Esophagus muscularis mucosa (tissue), 4 donors: Measurements from ENCODE around the gene PIGBOS1. TPM values are rescaled to one million over a fixed set of nuclear protein-coding genes. Genes with fewer than 3 reads are reported as not detected.

Source experiments
- DNase-seq: peaks from one replicate; pipeline ENCODE4 v3.0.0-alpha.2; 2017; ENCODE audit errors: extremely low spot score
- H3K27ac ChIP-seq, 4 donors: fragments of 200-600 bp; sonication (generic); replicated peaks in 1 of 4; 1 replicate in 3 of 4; 2 replicates in 1 of 4; pipeline ENCODE4 v1.5.1; 2016 to 2019; ENCODE audit warnings: mild to moderate bottlenecking in 1 of 4
- H3K27me3 ChIP-seq, 4 donors: fragments of 200-600 bp; sonication (generic); one replicate each; pipeline versions ENCODE4 v1.5.1 to v1.6.0; 2016 to 2019
- H3K36me3 ChIP-seq, 4 donors: fragments of 200-600 bp; sonication (generic); one replicate each; pipeline ENCODE4 v1.5.1; 2016 to 2019
- H3K4me1 ChIP-seq, 4 donors: fragments of 200-600 bp; sonication (generic); one replicate each; pipeline ENCODE4 v1.5.1; 2016 to 2019
- H3K4me3 ChIP-seq, 4 donors: fragments of 200-600 bp; sonication (generic); 1 replicate in 2 of 4; 2 replicates in 2 of 4; pipeline ENCODE4 v1.5.1; 2016 to 2019; ENCODE audit warnings: mild to moderate bottlenecking in 4 of 4, moderate library complexity in 1 of 4
- H3K9me3 ChIP-seq, 4 donors: fragments of 200-600 bp; sonication (generic); 1 replicate in 3 of 4; 2 replicates in 1 of 4; pipeline ENCODE4 v1.5.1; 2016 to 2019
- CTCF ChIP-seq, 3 experiments: fragments of 200-600 bp in 2 of 3; fragments of 450-650 bp in 1 of 3; sonication (generic) in 2 of 3; IDR thresholded peaks; one replicate each; pipeline ENCODE4 v1.5.1; 2017 to 2019; ENCODE audit warnings: antibody characterized with exemption in 3 of 3, mild to moderate bottlenecking in 2 of 3, moderate library complexity in 1 of 3
- EP300 ChIP-seq: sonication (generic); formaldehyde crosslinking; IDR thresholded peaks from one replicate; pipeline ENCODE4 v1.6.1; 2017; ENCODE audit warnings: antibody characterized with exemption
- POLR2A ChIP-seq: fragments of 450-650 bp; IDR thresholded peaks from one replicate; pipeline ENCODE4 v1.6.1; 2017; ENCODE audit warnings: antibody characterized with exemption, moderate library complexity, mild to moderate bottlenecking, low read depth
- POLR2AphosphoS5 ChIP-seq, 2 donors: sonication (generic); formaldehyde crosslinking; IDR thresholded peaks; one replicate each; pipeline ENCODE4 v1.6.1; 2017; ENCODE audit warnings: antibody characterized with exemption in 2 of 2
- WGBS: methylation state at CpG from one replicate; pipeline ENCODE4 v1.1.5; 2018; 5-methylcytosine and 5-hydroxymethylcytosine counted together
- intact Hi-C: fragments of 100-400 bp; cut with DNase I; formaldehyde crosslinking; loops from one replicate; pipeline ENCODE4 v1.15.1; 2023
- total RNA-seq, 4 donors: library from RNA; depleted of rRNA; stranded (reverse); fragments of >200 nt; gene quantifications; one replicate each; pipeline versions ENCODE4 v1.1.0 to v1.2.1, GENCODE V29; 2016

PIGBOS1 gene
- total RNA-seq: 10 to 100 TPM; 10.6 to 21.6 (median 14.4) TPM

- 3% methylated on average over 22 of the region's 49 CpGs for WGBS
- Histone ChIP-seq H3K4me1 (peaks cover 26 to 37% (median 35%) of the 10 kb centered on the region in 4 donors), H3K4me3 (peak within 1 kb of the TSS; percentile 61 to 87 (median 72)), H3K27ac (peak within 1 kb of the TSS; percentile 81 to 91 (median 87)), H3K36me3 (peaks cover 0 to 15% (median 2%) of the 10 kb centered on the region in 4 donors), H3K9me3 (no peaks in the 10 kb centered on the region), H3K27me3 (no peaks in the 10 kb centered on the region)
- intact Hi-C loops: loop anchor here (5.0 kb wide), 1 partner anchor 88 kb away; the partner anchor contains the start of genes CCPG1 and PIERCE2
- peak; percentile 96 for DNase-seq
- TF ChIP-seq CTCF (IDR thresholded peaks at IDR 0.05) (peak in 2 of 3 experiments; percentile 15 to 24), EP300 (no peak), POLR2AphosphoS5 (IDR thresholded peaks at IDR 0.05) (peak; percentile 88 to 93), POLR2A (peak; percentile 7)
Observed at GRCh38 chr15:55318588-55319494, at the start of gene PIGBOS1, which contains the start of gene PIGB. TSS of gene PIGBOS1 (minus strand) at chr15:55319123. CDS start at chr15:55317792, 1,331 bp downstream. TSS of gene PIGB (plus strand) at chr15:55319222. CDS start at chr15:55319251, 29 bp downstream.

- intact Hi-C loops: no loop called here
- TF ChIP-seq POLR2AphosphoS5 (IDR thresholded peaks at IDR 0.05) (no peak), CTCF (IDR thresholded peaks at IDR 0.05) (no peak), EP300 (no peak), POLR2A (no peak)
- no peaks in the 10 kb centered on the region for H3K4me1 ChIP-seq
- no peaks in the 10 kb centered on the region for H3K9me3 ChIP-seq
- H3K27me3 ChIP-seq: no peaks in the 10 kb centered on the region
- H3K27ac ChIP-seq: no peak overlapping the region
- H3K4me3 ChIP-seq: no peak overlapping the region
- DNase-seq: no peak
- H3K36me3 ChIP-seq: peaks cover 21 to 67% (median 49%) of the 10 kb centered on the region in 4 donors
- WGBS: 87% methylated on average over 1 of the region's 1 CpG
Observed at GRCh38 chr15:55366981-55367380, 48.1 kb upstream of the PIGBOS1 start.

- Histone ChIP-seq H3K27me3 (no peaks in the 10 kb centered on the region), H3K36me3 (peaks cover 18 to 66% (median 40%) of the 10 kb centered on the region in 4 donors), H3K27ac (no peak overlapping the region), H3K4me1 (no peaks in the 10 kb centered on the region), H3K4me3 (no peak overlapping the region), H3K9me3 (no peaks in the 10 kb centered on the region)
- TF ChIP-seq POLR2AphosphoS5 (IDR thresholded peaks at IDR 0.05) (no peak), POLR2A (no peak), EP300 (no peak), CTCF (IDR thresholded peaks at IDR 0.05) (no peak)
- DNase-seq: no peak
- 100% methylated on average over 2 of the region's 2 CpGs for WGBS
- intact Hi-C loops: no loop called here
Observed at GRCh38 chr15:55362641-55363040, 43.7 kb upstream of the PIGBOS1 start.

- 91% methylated on average over 10 of the region's 10 CpGs for WGBS
- intact Hi-C loops: no loop called here
- Histone ChIP-seq H3K27me3 (no peaks in the 10 kb centered on the region), H3K36me3 (peaks cover 18 to 79% (median 44%) of the 10 kb centered on the region in 4 donors), H3K4me3 (no peak overlapping the region), H3K4me1 (no peaks in the 10 kb centered on the region), H3K9me3 (no peaks in the 10 kb centered on the region), H3K27ac (no peak overlapping the region)
- TF ChIP-seq CTCF (IDR thresholded peaks at IDR 0.05): no peak
- DNase-seq: no peak
Observed at GRCh38 chr15:55361048-55361447, 42.1 kb upstream of the PIGBOS1 start.
